Activated naive CD4-positive, alpha-beta T cell (primary cell): ENCODE data around the gene ARHGAP31.

Experiments
- DNase-seq, 4 experiments: peaks; one replicate each; lab custom pipeline; 2025; lab: John Stamatoyannopoulos, UW

Gene ARHGAP31

GRCh38 chr3:119388577-119388976 lies 94.4 kb downstream of the ARHGAP31 start:
- DNase-seq = no peak

DNA sequence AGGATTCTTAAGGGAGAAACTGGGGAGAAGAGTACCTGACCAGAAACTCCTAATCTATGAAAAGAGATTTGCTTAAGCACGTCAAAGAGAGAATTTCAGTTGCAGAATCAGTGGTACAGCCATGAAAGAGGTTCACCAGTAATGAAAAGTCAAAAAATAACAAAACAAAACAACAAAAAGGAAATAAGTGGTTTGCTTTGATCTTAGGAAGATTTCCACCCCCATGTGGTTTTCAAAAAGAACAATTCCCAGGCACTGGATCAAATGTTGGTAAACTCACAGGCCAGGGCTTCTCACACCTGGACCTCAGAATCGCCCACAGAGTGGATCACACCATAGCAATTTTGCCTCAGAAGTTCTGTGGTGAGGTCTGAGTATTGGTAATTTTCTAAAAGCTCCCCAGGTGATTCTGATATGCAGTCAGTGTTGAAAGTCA lies 101.8 kb downstream of the ARHGAP31 start:
- no peak for DNase-seq

GRCh38 chr3:119396870-119397269 lies 102.7 kb downstream of the ARHGAP31 start:
- no peak for DNase-seq

GRCh38 chr3:119400466-119400865 lies 106.3 kb downstream of the ARHGAP31 start:
- DNase-seq = no peak

DNA sequence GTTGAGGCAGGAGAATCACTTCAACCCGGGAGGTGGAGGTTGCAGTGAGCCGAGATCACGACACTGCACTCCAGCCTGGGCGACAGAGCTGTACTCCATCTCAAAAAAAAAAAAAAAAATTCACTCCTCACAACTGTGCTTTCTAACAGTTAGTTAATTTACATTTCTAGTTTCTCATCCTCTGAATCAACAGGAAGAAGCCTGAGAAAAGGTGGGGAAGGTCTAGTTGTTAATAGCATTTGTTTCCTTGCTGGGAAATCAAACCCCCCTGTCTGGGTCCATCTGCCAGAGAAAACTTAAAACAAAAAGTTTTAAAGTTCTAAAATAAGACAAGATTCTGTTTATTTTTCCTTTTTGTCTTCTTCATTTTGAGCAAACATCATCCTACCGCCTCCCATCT lies 106.9 kb downstream of the ARHGAP31 start:
- no peak for DNase-seq

GRCh38 chr3:119401503-119402440 lies 107.6 kb downstream of the ARHGAP31 start:
- no peak for DNase-seq

DNA sequence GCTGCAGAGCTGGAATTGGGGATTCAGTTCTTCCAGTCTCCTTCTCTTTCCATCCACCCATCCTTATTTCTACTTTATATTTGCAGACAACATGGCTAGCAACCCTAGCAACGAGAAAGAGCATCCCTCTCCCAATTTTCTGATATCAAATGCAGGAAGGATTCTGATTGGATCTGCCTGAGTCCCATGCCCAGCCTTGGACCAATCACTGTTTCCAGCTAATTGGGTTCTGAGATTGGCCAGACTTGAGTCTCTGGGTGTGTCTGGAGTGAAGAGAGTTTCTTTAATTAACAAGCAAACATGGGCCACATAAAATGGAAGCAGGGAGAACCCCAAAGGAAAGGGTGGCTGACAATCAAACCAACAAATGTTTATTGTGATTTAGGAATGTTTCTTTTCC lies 108.6 kb downstream of the ARHGAP31 start:
- no peak for DNase-seq

- no peak for DNase-seq
Observed at GRCh38 chr3:119403201-119403600, 109.0 kb downstream of the ARHGAP31 start.

- no peak for DNase-seq
Observed at GRCh38 chr3:119405315-119405714, 111.1 kb downstream of the ARHGAP31 start.

- DNase-seq = no peak
Observed at GRCh38 chr3:119408243-119408950, 114.2 kb downstream of the ARHGAP31 start.

DNA sequence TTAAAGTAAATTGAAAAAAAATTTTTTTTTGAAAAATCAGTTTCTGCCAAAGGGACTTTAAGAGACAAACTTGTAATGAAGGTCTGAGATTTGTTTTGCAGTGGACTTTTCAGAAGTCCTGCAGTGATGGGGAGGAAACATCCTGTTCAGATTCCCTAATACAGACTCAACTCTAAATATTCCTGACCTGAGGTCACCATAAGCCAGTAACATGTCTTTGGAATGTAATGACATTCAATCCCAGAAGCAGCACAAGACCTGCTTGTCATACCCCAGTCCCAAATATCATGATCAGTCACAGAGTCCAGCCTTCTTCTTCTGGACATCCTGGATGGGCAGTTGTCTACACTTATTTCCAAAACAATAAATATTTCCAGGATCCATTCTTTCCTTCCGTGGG lies 115.7 kb downstream of the ARHGAP31 start:
- no peak for DNase-seq

DNA sequence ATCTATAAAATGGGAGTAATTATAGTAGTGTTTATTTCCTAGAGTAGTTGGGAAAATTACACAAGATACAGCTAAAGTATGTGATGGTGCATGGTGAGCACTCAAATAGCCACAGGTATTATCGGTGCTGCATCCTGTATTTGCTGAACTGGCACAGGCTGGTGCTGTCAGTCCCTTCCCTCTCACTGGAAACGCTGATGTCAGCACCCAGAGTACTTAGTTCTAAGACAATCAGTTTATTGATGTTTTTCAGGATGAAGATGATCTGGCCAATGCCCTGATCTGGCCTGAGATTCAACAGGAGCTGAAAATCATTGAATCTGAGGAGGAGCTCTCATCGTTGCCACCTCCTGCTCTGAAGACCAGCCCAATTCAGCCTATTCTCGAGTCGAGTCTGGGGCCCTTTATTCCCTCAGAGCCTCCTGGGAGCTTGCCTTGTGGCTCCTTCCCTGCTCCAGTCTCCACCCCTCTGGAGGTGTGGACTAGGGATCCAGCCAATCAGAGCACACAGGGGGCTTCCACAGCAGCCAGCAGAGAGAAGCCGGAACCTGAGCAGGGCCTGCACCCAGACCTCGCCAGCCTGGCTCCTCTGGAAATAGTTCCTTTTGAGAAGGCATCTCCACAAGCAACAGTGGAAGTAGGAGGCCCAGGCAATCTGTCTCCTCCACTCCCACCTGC lies 119.6 kb downstream of the ARHGAP31 start:
- DNase-seq = no peak

- no peak for DNase-seq
Observed at GRCh38 chr3:119416873-119417272, 122.7 kb downstream of the ARHGAP31 start.

DNA sequence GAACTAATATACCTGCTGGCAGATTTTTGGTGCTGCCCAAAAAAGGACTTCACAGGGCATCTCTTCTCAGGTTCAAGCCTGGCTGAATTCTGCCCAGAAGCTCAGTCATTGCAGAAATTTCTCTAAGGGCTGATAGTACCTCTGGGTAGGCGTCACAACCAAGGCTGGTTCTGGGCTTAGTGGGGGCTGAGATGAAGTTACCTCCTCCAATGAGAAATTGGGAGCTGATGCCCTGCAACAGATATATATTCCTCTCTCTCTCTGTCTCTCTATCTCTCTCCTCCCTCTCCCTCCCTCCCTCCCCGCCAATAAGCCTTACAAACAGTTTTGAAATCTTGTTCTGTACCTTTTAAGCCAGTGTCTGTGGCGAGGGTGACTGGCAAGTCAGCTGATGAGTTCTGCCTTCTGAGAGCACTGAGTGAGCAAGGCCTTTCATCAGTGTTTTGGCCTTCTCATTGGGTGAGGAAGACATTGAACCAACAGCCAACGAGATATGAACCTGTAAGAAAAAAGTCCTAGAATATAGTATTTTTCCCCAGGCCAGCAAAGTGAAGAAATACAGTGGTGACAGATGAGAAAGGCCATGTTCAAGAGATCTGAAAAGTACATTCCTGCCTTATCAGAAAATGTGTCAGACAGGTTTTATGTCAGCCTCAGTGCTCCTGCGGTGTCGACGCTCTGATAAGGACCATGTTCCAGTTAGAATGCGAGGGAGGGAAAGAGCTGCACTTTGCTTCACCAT lies 123.8 kb downstream of the ARHGAP31 start:
- no peak for DNase-seq

GRCh38 chr3:119418641-119419040 lies 124.5 kb downstream of the ARHGAP31 start:
- DNase-seq = no peak

DNA sequence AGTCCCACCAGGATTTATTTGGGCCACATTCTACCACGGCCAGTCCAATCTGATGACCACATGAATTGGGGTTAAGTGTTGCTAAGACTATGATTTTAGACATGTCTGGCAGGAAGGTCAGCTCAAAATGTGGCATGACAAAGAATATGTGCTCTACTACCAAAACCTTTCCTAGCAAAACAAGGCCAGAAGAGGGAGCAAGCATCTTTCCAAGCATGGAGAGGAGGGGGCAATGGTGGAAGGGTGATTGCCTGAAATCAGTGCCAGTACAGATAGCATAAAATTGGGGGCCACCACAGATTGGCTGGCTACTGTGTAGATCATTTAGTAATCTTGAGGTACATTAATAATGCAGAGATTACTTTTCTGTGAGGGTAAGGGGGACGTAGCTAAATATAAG lies 126.0 kb downstream of the ARHGAP31 start:
- no peak for DNase-seq

DNA sequence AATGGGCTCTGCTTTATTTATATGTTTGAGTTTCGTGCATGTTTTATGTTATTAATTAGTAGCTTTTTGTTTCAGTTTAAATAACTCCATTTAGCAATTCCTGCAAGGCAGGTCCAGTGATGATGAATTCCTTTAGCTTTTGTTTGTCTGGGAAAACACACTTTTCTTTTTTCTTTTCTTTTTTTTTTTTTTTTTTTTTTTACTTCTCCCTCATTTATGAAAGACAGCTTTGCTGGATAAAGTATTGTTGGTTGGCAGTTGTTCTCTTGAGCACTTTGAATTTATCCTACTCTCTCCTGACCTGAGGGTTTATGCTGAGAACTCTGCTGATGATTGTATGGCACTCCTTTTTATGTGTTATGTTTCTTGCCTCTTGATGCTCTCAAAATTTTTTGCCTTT lies 133.5 kb downstream of the ARHGAP31 start:
- no peak for DNase-seq

- DNase-seq = no peak
Observed at GRCh38 chr3:119428538-119428937, 134.4 kb downstream of the ARHGAP31 start.

GRCh38 chr3:119433613-119434325 lies 139.6 kb downstream of the ARHGAP31 start:
- DNase-seq = no peak

GRCh38 chr3:119434703-119435102 lies 140.5 kb downstream of the ARHGAP31 start:
- no peak for DNase-seq

- DNase-seq = no peak
Observed at GRCh38 chr3:119436977-119437376, 142.8 kb downstream of the ARHGAP31 start.
